ENCODE data around the gene HIC1. TPM values are rescaled to one million over a fixed set of nuclear protein-coding genes. Genes with fewer than 3 reads are reported as not detected.

Gene HIC1
- total and polyA plus RNA-seq, 2 of the 4 experiments (the other 2 are of a cell fraction): 10.4 to 23.0 TPM

DNA sequence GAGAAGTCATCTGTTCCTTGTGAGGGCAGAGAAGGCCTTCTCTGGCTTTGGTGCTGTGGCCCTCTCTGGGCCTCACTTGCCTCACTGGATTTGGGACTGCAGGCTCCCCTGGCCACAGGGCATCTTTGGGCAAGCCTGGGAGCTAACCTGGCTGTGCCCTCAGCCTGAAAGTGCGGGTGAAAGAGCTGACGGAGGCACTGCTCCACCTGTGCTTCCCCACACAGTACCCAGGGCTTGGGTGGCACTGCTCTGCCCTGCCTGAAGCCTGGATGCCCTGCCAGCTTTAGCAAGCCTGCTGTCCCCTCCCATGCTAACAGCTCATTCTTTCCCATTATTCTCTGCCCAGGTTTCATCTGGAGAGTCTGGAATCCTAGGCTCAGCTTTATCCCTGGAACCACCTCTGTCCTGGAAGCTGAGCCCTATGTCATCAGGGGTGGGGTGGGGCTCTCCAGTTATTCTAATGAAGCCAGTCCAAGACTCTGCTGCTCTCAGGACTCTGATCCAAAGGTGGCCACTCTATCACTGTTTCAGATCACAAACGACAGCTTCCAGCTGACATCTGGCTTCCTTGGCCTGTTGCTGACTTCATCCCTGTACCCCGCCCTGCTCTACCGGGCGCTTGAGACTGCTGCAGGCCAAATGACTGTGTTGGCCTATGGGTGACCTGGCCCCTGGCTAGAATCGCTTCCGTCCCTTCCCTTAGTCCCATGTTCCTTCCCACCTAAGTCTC, 29.3 kb downstream of the HIC1 start:
- peak; percentile 53 for DNase-seq
- ChIA-PET CTCF (interaction anchor here (2.9 kb wide), 1 partner anchor 161 kb away, joined by 12 read pairs; no protein-coding TSS in a partner anchor), POLR2A (ENCODE audit: unreplicated experiment) (interaction anchor here (0.6 kb wide), 1 partner anchor 28 kb away, joined by 4 read pairs; no protein-coding TSS in a partner anchor)
- WGBS, 2 experiments (ENCODE audit: extremely low coverage in 2 of 2, insufficient read length in 1 of 2): 33% methylated on average over 1 of the region's 8 CpGs; no CpG with 5 or more reads in 1 of the 2 experiments
- H3K9me1 ChIP-seq (ENCODE audit: insufficient read depth, low read length): peaks cover 53% of the 10 kb centered on the region
- H3K4me1 ChIP-seq (ENCODE audit: control insufficient read depth, insufficient read depth, low read length): peaks cover 35% of the 10 kb centered on the region
- no peak for TF ChIP-seq MAZ (IDR thresholded peaks at IDR 0.05; ENCODE audit: borderline replicate concordance, low read depth, low read length)
- TF ChIP-seq, protein P1, sequence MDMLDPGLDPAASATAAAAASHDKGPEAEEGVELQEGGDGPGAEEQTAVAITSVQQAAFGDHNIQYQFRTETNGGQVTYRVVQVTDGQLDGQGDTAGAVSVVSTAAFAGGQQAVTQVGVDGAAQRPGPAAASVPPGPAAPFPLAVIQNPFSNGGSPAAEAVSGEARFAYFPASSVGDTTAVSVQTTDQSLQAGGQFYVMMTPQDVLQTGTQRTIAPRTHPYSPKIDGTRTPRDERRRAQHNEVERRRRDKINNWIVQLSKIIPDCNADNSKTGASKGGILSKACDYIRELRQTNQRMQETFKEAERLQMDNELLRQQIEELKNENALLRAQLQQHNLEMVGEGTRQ (IDR thresholded peaks at IDR 0.05; ENCODE audit: low read depth, low read length): no peak
- TF ChIP-seq FOS (IDR thresholded peaks at IDR 0.05; ENCODE audit: low read depth, low read length): no peak
- TF ChIP-seq, protein P2, sequence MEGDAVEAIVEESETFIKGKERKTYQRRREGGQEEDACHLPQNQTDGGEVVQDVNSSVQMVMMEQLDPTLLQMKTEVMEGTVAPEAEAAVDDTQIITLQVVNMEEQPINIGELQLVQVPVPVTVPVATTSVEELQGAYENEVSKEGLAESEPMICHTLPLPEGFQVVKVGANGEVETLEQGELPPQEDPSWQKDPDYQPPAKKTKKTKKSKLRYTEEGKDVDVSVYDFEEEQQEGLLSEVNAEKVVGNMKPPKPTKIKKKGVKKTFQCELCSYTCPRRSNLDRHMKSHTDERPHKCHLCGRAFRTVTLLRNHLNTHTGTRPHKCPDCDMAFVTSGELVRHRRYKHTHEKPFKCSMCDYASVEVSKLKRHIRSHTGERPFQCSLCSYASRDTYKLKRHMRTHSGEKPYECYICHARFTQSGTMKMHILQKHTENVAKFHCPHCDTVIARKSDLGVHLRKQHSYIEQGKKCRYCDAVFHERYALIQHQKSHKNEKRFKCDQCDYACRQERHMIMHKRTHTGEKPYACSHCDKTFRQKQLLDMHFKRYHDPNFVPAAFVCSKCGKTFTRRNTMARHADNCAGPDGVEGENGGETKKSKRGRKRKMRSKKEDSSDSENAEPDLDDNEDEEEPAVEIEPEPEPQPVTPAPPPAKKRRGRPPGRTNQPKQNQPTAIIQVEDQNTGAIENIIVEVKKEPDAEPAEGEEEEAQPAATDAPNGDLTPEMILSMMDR (conservative IDR thresholded peaks at IDR 0.05; ENCODE audit: low read depth, low read length): no peak
- H3K9me3 ChIP-seq (ENCODE audit: control insufficient read depth, insufficient read depth, low read length): no peaks in the 10 kb centered on the region
- H3K23ac ChIP-seq (ENCODE audit: low read depth, low read length): peak overlapping the region; percentile 54
- peak overlapping the region; percentile 77 for H3K27ac ChIP-seq (ENCODE audit: insufficient read depth, low read length)
- peak overlapping the region; percentile 19; the same call in 1 of the 2 replicates for H3K9ac ChIP-seq (ENCODE audit: low read depth, low read length)
- H2BK20ac ChIP-seq (ENCODE audit: low read depth, low read length): peak overlapping the region; percentile 81
- H3K14ac ChIP-seq (replicated peaks; ENCODE audit: low read depth, low read length): peak overlapping the region; percentile 57
- H3K4ac ChIP-seq (ENCODE audit: low read depth, low read length): peak overlapping the region; percentile 86
- H3K4me3 ChIP-seq (ENCODE audit: insufficient read depth, low read depth, low read length): no peak overlapping the region
- H3K56ac ChIP-seq (ENCODE audit: extremely low read depth, insufficient read depth, low read length): 0 out of 2 replicates have a peak overlapping the region, but pooled peaks have one; percentile 31
- peak overlapping the region; percentile 3 for H4K5ac ChIP-seq (ENCODE audit: low read depth, low read length)
- H3K79me1 ChIP-seq (ENCODE audit: low read depth in 1 of 2, low read length in 2 of 2): peaks cover 0 to 85% of the 10 kb centered on the region in 2 experiments; a peak in 3 of 4 replicates
- H3K27me3 ChIP-seq (ENCODE audit: control insufficient read depth, insufficient read depth, low read length): no peaks in the 10 kb centered on the region
- peak overlapping the region; percentile 85 for H2AK9ac ChIP-seq (replicated peaks; ENCODE audit: low read depth, low read length, poor library complexity)
- H2BK5ac ChIP-seq (ENCODE audit: low read depth, low read length, poor library complexity, severe bottlenecking): peak overlapping the region; percentile 85
- H4K91ac ChIP-seq (ENCODE audit: insufficient read depth, low read depth, low read length): peak overlapping the region; percentile 85
- BruUV-seq (replicated peaks): no TSS peak
- peak overlapping the region; percentile 64 for H2AFZ ChIP-seq (replicated peaks; ENCODE audit: low read length, poor library complexity)
- ATAC-seq (ENCODE audit: low read depth): peak; percentile 16
- peak overlapping the region; percentile 45 to 93 for H4K8ac ChIP-seq (ENCODE audit: low read depth in 2 of 2, low read length in 2 of 2)
- H2BK15ac ChIP-seq (ENCODE audit: low read depth, low read length): peak overlapping the region; percentile 64; the same call in 2 of the 3 replicates
- dilution Hi-C loops (cut with HindIII; ENCODE audit: low sequenced_read_pairs, unreplicated experiment): no loop called here
- peaks cover 18% of the 10 kb centered on the region for H3K36me3 ChIP-seq (ENCODE audit: control insufficient read depth, insufficient read depth, low read length)
- in situ Hi-C loops (cut with MboI; ENCODE audit: low sequenced_read_pairs): no loop called here
- H4K20me1 ChIP-seq (ENCODE audit: insufficient read depth, low read length): no peaks in the 10 kb centered on the region
- no peak overlapping the region for H3K4me2 ChIP-seq (ENCODE audit: low read depth, low read length)
- peak overlapping the region; percentile 87 for H2AK5ac ChIP-seq (ENCODE audit: low read depth, low read length)
- peak overlapping the region; percentile 58 for H2BK120ac ChIP-seq (ENCODE audit: low read depth, low read length)
- intact Hi-C loops (cut with micrococcal nuclease): no loop called here
- peak overlapping the region; percentile 59 for H3K18ac ChIP-seq (ENCODE audit: low read depth, low read length)
